Effector memory CD4-positive, alpha-beta T cell (primary cell): ENCODE data around the gene PMEPA1.

Experiments
- DNase-seq, 3 donors: peaks; one replicate each; pipeline ENCODE4 v3.0.0-alpha.2; 2020
- H3K27ac ChIP-seq: 2 replicates; pipeline ENCODE4 v1.7.0; 2013; ENCODE audit warnings: mild to moderate bottlenecking, low read length, moderate library complexity; ENCODE audit not compliant: insufficient read depth, poor library complexity, severe bottlenecking
- H3K27me3 ChIP-seq: replicated peaks from 2 replicates; pipeline ENCODE4 v1.7.0; 2013; ENCODE audit warnings: mild to moderate bottlenecking, low read length; ENCODE audit not compliant: insufficient read depth, control insufficient read depth, poor library complexity, severe bottlenecking
- H3K36me3 ChIP-seq: 2 replicates; pipeline ENCODE4 v1.7.0; 2013; ENCODE audit warnings: mild to moderate bottlenecking, low read length, moderate library complexity; ENCODE audit not compliant: control insufficient read depth, insufficient read depth
- H3K4me1 ChIP-seq: 2 replicates; pipeline ENCODE4 v1.7.0; 2013; ENCODE audit warnings: low read length, mild to moderate bottlenecking; ENCODE audit not compliant: control insufficient read depth, insufficient read depth, poor library complexity, severe bottlenecking
- H3K4me3 ChIP-seq: 2 replicates; pipeline ENCODE4 v1.7.0; 2013; ENCODE audit warnings: low read length, low read depth, mild to moderate bottlenecking; ENCODE audit not compliant: insufficient read depth, poor library complexity, severe bottlenecking
- H3K9me3 ChIP-seq: 2 replicates; pipeline ENCODE4 v1.7.0; 2013; ENCODE audit warnings: mild to moderate bottlenecking, low read length, moderate library complexity; ENCODE audit not compliant: control insufficient read depth

PMEPA1 gene

DNA sequence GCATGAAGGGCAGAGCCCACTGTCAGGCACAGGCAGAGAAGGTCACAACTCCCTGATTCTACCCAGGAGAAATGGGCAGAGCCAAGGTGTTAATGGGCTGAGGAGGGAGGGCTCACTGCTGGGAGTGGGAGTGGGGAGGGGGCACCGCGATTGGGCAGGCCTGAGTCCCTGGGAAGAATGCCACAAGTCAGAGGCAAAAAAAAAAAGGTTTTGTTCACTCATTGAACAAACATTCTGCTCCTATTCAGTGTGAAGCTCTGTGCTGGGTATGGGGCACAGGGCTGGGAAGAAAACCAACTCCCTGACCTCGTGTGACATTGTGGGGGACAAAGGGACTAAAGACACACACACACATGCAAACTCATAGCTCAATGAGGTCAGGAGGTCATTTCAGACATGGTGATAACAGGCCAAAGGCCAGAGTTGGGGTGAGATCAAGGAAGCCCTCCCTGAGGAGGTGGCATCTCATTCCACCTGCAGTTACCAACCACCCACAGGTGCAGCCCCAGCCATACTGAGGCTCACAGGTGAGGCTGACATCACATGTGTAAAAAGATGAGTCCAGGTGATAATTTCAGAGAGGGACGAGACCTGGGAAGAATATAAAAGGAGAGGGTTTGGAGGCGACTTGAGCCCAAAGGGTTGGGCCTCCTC, 3.2 kb upstream of the PMEPA1 start:
- H3K27me3 ChIP-seq = no peaks in the 10 kb centered on the region

DNA sequence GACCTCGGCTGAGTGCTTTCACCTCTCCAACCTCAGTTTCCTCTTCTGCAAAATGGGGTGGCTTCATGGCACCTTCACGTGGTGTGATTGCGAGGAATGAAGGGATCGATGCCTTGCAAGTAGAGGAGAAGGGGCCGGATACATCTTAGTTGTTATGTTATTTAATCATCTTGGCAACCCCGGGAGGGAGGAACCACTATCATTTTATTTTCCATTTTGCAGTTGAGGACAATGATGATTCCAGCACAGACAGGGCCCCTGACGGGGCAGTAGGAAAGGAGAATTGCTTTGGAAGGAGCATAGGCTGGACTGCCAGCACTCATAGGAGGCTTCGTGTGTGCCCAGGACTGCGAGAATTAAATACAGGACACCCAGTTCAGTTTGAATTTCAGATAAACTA, 2.5 kb upstream of the PMEPA1 start:
- H3K27ac ChIP-seq = no peak overlapping the region
- H3K4me3 ChIP-seq = no peak overlapping the region
- no peak for DNase-seq
- H3K27me3 ChIP-seq = no peaks in the 10 kb centered on the region
- H3K36me3 ChIP-seq = no peaks in the 10 kb centered on the region
- H3K9me3 ChIP-seq = no peaks in the 10 kb centered on the region
- peaks cover 15% of the 10 kb centered on the region for H3K4me1 ChIP-seq

More for the DNA sequence above, 3.2 kb upstream of the PMEPA1 start:
- Histone ChIP-seq H3K9me3 (no peaks in the 10 kb centered on the region), H3K4me1 (peaks cover 15% of the 10 kb centered on the region), H3K27ac (no peak overlapping the region), H3K36me3 (no peaks in the 10 kb centered on the region), H3K4me3 (no peak overlapping the region)
- DNase-seq = no peak

DNA sequence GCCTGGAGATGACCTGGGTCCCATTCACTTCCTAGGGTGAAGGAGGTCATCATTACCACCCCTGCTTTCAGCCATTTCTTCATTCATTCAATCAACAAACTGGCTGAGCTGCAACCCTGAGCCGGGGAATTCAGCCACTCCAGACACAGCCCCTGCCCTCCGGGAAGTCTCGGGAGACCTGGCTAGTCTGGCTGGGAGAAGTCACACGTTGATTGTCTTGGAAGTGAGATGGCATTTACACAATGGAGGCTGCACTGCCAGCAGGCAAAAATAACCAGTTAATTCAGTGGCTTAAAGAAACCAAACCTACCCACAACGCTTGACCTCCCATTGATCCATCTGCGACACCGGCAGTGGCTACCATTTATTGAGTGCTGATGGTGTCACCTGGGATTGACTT, 2.0 kb upstream of the PMEPA1 start:
- no peak overlapping the region for H3K4me3 ChIP-seq
- DNase-seq = no peak
- no peaks in the 10 kb centered on the region for H3K9me3 ChIP-seq
- H3K27me3 ChIP-seq = no peaks in the 10 kb centered on the region
- H3K4me1 ChIP-seq = peaks cover 15% of the 10 kb centered on the region
- no peak overlapping the region for H3K27ac ChIP-seq
- no peaks in the 10 kb centered on the region for H3K36me3 ChIP-seq

DNA sequence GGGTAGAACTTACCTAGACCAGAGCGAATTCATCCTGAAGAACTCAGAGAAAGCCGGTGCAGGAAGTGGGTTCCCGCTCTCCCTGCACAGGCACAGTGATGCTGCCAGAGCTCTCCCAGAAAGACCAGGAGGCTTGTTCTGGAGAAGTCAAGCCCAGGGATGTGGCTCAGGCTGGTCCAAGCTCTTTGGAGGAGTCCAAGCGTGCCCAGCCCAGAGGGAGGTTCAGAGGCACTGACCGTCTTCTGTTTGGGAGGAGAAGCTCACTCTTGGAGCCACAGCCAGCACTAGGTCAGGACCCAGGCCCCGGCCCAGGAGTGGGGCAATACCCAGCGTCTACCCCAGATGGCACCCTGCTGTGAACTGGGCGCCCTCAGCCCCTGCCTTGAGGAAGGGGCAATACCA, 1.5 kb upstream of the PMEPA1 start:
- Histone ChIP-seq H3K4me3 (no peak overlapping the region), H3K36me3 (no peaks in the 10 kb centered on the region), H3K9me3 (no peaks in the 10 kb centered on the region), H3K4me1 (peaks cover 15% of the 10 kb centered on the region), H3K27me3 (no peaks in the 10 kb centered on the region), H3K27ac (peak overlapping the region; percentile 79)
- DNase-seq = no peak

DNA sequence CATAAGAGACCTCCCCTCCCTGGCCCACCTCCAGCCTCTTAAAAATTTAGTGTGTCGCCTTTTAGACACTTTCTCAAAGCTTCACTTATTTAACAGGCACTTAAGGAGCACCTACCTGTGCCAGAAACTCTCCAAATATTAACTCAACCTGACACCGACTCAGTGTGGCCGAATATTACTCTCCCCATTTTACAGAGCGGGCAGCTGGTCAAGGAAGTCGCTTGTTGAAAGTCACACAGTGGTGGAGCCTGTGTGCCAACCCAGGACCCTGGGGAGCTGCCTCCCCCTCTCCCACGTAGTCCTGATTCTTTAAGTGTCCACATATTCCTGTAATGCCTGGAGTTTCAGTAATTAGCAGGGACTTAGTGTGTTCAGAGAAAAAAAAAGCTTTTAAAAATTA, 1.0 kb upstream of the PMEPA1 start:
- no peaks in the 10 kb centered on the region for H3K27me3 ChIP-seq
- peak overlapping the region; percentile 88 for H3K4me3 ChIP-seq
- H3K27ac ChIP-seq = peak overlapping the region; percentile 79
- no peak for DNase-seq
- peaks cover 15% of the 10 kb centered on the region for H3K4me1 ChIP-seq
- H3K36me3 ChIP-seq = no peaks in the 10 kb centered on the region
- H3K9me3 ChIP-seq = no peaks in the 10 kb centered on the region

DNA sequence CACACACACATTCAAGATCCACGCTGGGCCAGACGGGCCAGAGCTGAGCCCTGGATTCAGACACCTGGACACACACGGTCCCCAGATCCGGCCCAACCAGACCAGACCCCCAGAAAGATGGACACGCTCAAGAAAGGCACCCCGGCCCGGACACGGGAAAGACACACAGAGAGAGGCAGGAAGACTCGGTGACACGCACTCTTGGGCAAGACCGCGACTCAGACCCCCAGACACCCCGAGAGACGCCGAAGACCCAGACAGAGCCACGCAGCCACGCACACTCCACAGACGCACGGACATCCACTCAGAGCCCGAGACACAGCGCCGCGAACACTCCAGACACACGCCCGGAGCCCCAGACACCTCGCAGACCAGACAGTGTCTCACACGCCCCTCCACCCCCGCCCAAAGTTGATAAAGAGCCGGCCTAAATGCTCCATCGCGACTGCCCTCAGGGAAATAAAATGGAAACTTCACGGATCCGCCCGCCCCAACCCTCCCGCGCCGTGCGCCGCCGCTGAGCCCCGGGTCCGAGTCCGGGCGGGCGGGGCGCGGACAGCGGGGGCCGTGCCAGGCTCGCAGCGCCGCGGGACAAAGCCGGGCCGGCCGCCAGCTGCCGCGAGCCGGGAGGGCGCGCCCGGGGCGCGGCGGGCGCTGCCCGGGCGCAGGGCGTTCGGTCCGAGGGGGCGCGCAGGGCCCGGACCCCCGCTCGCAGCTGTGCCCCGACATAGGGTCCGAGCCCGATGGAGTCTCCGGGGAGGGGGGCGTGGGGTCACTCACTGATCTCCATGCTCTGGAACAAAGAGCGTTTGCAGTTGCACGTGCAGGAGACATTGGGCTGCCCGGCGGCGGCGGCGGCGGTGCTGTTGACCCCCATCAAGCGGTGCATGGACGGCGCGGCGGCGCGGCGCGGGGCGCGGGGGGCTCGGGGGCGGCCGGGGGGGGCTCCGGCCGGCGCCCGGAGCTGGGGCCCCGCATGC, 831 bp downstream of the PMEPA1 start:
- peaks cover 15% of the 10 kb centered on the region for H3K4me1 ChIP-seq

DNA sequence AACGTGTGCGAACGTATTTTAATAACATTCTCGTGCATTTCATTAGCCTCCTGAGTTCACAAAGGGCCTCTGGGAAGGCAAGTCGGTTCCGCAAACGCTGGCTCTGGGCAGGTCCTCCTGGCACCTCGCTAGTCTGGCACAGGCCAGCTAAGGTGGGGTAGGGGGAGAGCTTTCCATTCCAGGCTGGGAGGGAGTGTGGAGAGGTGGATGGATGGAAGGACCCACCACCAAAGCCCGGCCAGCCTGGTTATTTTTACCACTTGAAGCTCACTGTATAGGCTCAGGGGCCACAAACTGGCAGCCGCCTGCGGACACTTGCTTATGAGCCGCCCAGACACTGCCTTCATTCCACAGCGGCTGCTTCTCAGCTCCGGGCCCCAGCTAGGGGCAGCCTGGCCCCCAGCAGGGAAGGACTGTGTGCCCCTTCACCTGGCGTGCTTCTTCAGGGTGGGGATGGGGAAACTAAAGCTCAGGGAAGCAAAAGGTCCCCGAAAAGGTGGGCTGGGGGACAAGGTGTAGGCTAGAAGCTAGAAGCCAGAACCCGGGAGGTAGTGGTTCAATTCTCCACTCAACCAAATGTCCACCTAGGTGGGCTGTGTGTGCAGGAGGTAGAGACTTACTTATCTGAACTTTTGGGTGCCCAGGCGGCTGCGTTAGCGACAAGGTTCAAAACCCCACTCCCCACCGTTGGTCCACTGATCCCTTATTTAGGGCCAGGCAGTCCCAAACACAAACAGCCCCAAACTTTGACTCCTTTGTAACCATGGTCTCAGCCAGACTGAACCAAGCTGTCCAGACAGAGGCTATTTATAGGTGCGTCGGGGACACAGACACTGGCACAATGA, 1.7 kb downstream of the PMEPA1 start:
- Histone ChIP-seq H3K4me1 (peaks cover 15% of the 10 kb centered on the region), H3K4me3 (peak overlapping the region; percentile 57), H3K36me3 (no peaks in the 10 kb centered on the region), H3K9me3 (no peaks in the 10 kb centered on the region), H3K27me3 (no peaks in the 10 kb centered on the region), H3K27ac (no peak overlapping the region)
- DNase-seq = no peak

More for the DNA sequence above, 831 bp downstream of the PMEPA1 start:
- Histone ChIP-seq H3K36me3 (no peaks in the 10 kb centered on the region), H3K27me3 (no peaks in the 10 kb centered on the region), H3K4me3 (peak overlapping the region; percentile 57), H3K27ac (no peak overlapping the region), H3K9me3 (no peaks in the 10 kb centered on the region)
- DNase-seq = peak; percentile 24 to 59 (median 42)

DNA sequence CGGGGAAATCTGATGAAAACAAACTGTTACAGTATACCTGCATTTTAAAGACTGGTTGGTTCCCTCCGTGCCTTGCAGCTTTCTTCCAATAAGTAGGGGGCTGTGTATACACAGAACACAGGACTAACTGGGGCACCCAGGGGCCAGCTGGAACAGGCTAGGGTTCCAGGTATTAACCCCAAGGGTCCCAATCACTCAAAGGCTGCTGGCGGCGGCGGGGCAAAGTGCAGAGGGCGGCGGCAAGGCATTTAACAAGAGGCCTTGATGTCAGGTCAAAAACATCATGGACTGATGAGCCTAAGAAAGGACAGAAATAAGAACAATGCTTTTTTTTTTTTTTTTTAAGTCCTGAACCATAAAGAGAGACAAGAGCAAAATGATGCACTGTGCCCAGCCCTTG, 2.5 kb downstream of the PMEPA1 start:
- H3K4me1 ChIP-seq = peaks cover 15% of the 10 kb centered on the region
- DNase-seq = no peak
- H3K9me3 ChIP-seq = no peaks in the 10 kb centered on the region
- H3K27ac ChIP-seq = no peak overlapping the region
- H3K36me3 ChIP-seq = no peaks in the 10 kb centered on the region
- no peak overlapping the region for H3K4me3 ChIP-seq
- no peaks in the 10 kb centered on the region for H3K27me3 ChIP-seq

DNA sequence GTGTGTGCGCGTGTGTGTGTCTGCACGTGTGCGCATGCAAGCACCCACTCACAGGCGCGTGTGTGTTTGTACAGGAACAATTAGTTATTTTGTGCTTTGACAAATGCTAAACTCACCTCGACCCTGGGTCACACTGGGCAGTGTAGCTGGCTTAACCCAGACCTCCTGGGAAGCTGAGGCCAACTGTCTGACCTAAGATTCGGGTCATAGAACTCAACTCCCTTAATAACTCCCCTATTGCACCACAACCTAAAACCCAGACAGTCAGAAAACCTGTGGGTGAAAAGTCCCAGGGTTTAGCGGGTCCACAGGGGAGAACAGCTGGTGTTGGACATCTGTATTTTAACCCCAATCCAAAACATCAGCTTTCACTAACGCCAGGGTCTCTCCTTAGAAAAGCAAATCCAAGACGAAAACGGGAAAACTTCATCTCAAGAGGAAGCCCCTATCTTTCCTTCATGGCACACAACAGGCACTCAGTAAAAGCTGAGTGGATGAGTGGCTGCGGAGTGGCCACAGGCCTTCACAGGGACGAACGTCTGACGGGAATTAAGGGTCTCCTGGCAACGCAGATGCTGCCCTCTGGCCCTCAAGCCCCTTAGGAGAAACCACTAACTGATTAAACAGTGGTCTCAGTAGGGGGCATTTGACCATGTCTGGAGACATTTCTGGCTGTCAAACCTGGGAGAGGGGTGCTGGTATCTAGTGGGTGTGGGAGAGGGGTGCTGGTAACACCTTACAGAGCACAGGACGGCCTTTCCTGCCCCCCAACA, 4.5 kb downstream of the PMEPA1 start:
- H3K27ac ChIP-seq = no peak overlapping the region
- peaks cover 5% of the 10 kb centered on the region for H3K4me1 ChIP-seq
- DNase-seq = no peak
- no peaks in the 10 kb centered on the region for H3K36me3 ChIP-seq
- H3K27me3 ChIP-seq = no peaks in the 10 kb centered on the region
- no peaks in the 10 kb centered on the region for H3K9me3 ChIP-seq
- H3K4me3 ChIP-seq = no peak overlapping the region
